GM19240 (cell line): ENCODE results near the gene CCDC124.

ENCODE experiments used
- DNase-seq: peaks from one replicate; pipeline ENCODE4 v3.0.0; 2011; ENCODE audit warnings: low spot score; ENCODE audit not compliant: insufficient read length

Gene CCDC124

GRCh38 chr19:17933414-17934129 lies 757 bp downstream of the CCDC124 start:
- no peak for DNase-seq

GRCh38 chr19:17936379-17936778 lies 3.6 kb downstream of the CCDC124 start:
- DNase-seq, result no peak

GRCh38 chr19:17937371-17937900 lies 4.6 kb downstream of the CCDC124 start:
- DNase-seq, result no peak

GRCh38 chr19:17938092-17938845 lies 5.5 kb downstream of the CCDC124 start:
- peak; percentile 95 for DNase-seq

GRCh38 chr19:17942181-17942580 lies 9.4 kb downstream of the CCDC124 start:
- no peak for DNase-seq

- no peak for DNase-seq
Measured at GRCh38 chr19:17942582-17943273, 9.9 kb downstream of the CCDC124 start.

- DNase-seq, result no peak
Measured at GRCh38 chr19:17943274-17944221, 10.7 kb downstream of the CCDC124 start.

- DNase-seq, result no peak
Measured at GRCh38 chr19:17944301-17944700, 11.5 kb downstream of the CCDC124 start.

GRCh38 chr19:17946965-17947784 lies 14.4 kb downstream of the CCDC124 start:
- peak; percentile 68 for DNase-seq

- peak; percentile 94 for DNase-seq
Measured at GRCh38 chr19:17947815-17948513, 15.1 kb downstream of the CCDC124 start.

- peak; percentile 6 for DNase-seq
Measured at GRCh38 chr19:17948514-17948900, 15.7 kb downstream of the CCDC124 start.

- peak; percentile 23 for DNase-seq
Measured at GRCh38 chr19:17948931-17949930, 16.4 kb downstream of the CCDC124 start.

GRCh38 chr19:17949956-17950309 lies 17.1 kb downstream of the CCDC124 start:
- no peak for DNase-seq

- no peak for DNase-seq
Measured at GRCh38 chr19:17950310-17951156, 17.7 kb downstream of the CCDC124 start.

- DNase-seq, result no peak
Measured at GRCh38 chr19:17951157-17951989, 18.6 kb downstream of the CCDC124 start.
